Kidney epithelial cell (primary cell): Measurements from ENCODE around the gene FGFR3. TPM values are rescaled to one million over a fixed set of nuclear protein-coding genes. Genes with fewer than 3 reads are reported as not detected.

ENCODE experiments used
- DNase-seq: peaks from one replicate; pipeline ENCODE4 v3.0.0-alpha.2; 2010; ENCODE audit warnings: low read depth
- H3K27me3 ChIP-seq: 2 replicates; pipeline ENCODE4 v1.6.0; 2011; ENCODE audit warnings: low read length; ENCODE audit not compliant: control insufficient read depth, insufficient read depth
- H3K36me3 ChIP-seq: 2 replicates; pipeline ENCODE4 v1.5.1; 2011; ENCODE audit warnings: low read length; ENCODE audit not compliant: control insufficient read depth, insufficient read depth
- H3K4me3 ChIP-seq: 2 replicates; pipeline ENCODE4 v1.5.1; 2011; ENCODE audit warnings: low read depth, mild to moderate bottlenecking, control low read depth, low read length
- total RNA-seq: library from RNA; depleted of rRNA; stranded (reverse); fragments of >200 nt; gene quantifications from 2 replicates; pipeline ENCODE4 v1.2.3, GENCODE V29; 2015
- TF ChIP-seq, protein P1 (sequence below): IDR thresholded peaks from 2 replicates; pipeline ENCODE4 v1.5.1; 2011; ENCODE audit warnings: mild to moderate bottlenecking, moderate library complexity, low read length, control low read depth, inconsistent platforms; ENCODE audit not compliant: insufficient read depth, poor library complexity, severe bottlenecking

FGFR3 gene
- total RNA-seq, 1 donor from 2014 or later, result 3.2 TPM

DNA sequence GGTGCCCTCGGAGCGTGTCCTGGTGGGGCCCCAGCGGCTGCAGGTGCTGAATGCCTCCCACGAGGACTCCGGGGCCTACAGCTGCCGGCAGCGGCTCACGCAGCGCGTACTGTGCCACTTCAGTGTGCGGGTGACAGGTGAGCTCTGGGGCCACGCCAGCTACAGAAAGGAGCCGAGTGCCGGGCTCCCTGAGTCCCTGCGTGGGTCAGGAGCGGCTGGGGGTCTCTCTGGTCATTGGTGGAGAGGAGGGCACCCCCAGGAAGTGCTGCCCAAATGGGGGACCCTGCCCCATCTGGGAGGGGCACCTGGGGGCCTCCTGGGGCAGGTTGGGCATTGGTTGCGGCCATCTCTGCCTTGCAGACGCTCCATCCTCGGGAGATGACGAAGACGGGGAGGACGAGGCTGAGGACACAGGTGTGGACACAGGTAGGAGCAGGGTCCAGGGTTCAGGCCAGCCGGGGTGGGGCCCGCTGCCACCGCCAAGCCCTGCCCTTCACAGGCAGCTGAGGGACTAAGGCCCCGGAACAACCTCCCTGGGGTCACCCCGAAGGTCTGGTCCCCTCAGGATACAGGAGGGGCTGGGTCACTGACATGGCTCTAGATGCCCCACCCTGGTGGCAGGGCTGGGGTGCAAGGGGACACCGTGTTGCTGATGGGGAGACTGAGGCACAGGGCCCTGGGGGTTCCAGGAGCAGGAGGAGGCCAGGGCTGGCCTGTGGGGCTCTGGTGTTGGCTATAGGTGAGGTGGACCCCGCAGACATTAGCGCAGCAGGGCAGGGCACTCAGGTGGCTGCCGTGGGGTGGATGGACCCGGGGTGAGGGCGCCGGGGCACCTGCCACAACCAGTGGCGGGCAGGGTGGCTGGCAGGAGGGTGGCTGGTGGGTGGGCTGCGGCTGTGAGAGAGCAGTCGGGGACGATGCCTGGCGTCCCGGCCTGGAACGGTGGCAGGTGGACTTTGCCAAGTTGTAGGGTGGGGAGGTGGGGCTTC lies 6.6 kb downstream of the FGFR3 start:
- DNase-seq, result no peak
- TF ChIP-seq, protein P1, sequence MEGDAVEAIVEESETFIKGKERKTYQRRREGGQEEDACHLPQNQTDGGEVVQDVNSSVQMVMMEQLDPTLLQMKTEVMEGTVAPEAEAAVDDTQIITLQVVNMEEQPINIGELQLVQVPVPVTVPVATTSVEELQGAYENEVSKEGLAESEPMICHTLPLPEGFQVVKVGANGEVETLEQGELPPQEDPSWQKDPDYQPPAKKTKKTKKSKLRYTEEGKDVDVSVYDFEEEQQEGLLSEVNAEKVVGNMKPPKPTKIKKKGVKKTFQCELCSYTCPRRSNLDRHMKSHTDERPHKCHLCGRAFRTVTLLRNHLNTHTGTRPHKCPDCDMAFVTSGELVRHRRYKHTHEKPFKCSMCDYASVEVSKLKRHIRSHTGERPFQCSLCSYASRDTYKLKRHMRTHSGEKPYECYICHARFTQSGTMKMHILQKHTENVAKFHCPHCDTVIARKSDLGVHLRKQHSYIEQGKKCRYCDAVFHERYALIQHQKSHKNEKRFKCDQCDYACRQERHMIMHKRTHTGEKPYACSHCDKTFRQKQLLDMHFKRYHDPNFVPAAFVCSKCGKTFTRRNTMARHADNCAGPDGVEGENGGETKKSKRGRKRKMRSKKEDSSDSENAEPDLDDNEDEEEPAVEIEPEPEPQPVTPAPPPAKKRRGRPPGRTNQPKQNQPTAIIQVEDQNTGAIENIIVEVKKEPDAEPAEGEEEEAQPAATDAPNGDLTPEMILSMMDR, result no peak
- H3K36me3 ChIP-seq, result no peaks in the 10 kb centered on the region
- no peak overlapping the region for H3K4me3 ChIP-seq
- peaks cover 45% of the 10 kb centered on the region for H3K27me3 ChIP-seq

- no peak for DNase-seq
- TF ChIP-seq, protein P1, result no peak
- peaks cover 35% of the 10 kb centered on the region for H3K27me3 ChIP-seq
- no peaks in the 10 kb centered on the region for H3K36me3 ChIP-seq
- H3K4me3 ChIP-seq, result no peak overlapping the region
These were observed 7.7 kb downstream of the FGFR3 start for GRCh38 chr4:1800805-1801204.

DNA sequence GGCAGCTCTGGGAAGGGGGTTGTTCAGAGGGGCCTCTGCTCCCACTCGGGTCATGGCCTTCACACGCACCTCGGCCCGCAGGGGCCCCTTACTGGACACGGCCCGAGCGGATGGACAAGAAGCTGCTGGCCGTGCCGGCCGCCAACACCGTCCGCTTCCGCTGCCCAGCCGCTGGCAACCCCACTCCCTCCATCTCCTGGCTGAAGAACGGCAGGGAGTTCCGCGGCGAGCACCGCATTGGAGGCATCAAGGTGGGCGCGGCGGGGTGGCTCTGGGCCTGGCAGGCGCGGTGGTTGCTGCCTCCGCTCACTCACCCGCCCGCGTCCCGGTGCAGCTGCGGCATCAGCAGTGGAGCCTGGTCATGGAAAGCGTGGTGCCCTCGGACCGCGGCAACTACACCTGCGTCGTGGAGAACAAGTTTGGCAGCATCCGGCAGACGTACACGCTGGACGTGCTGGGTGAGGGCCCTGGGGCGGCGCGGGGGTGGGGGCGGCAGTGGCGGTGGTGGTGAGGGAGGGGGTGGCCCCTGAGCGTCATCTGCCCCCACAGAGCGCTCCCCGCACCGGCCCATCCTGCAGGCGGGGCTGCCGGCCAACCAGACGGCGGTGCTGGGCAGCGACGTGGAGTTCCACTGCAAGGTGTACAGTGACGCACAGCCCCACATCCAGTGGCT lies 8.3 kb downstream of the FGFR3 start:
- no peak for DNase-seq
- no peak overlapping the region for H3K4me3 ChIP-seq
- H3K36me3 ChIP-seq, result no peaks in the 10 kb centered on the region
- H3K27me3 ChIP-seq, result peaks cover 28% of the 10 kb centered on the region
- TF ChIP-seq, protein P1, result no peak

DNA sequence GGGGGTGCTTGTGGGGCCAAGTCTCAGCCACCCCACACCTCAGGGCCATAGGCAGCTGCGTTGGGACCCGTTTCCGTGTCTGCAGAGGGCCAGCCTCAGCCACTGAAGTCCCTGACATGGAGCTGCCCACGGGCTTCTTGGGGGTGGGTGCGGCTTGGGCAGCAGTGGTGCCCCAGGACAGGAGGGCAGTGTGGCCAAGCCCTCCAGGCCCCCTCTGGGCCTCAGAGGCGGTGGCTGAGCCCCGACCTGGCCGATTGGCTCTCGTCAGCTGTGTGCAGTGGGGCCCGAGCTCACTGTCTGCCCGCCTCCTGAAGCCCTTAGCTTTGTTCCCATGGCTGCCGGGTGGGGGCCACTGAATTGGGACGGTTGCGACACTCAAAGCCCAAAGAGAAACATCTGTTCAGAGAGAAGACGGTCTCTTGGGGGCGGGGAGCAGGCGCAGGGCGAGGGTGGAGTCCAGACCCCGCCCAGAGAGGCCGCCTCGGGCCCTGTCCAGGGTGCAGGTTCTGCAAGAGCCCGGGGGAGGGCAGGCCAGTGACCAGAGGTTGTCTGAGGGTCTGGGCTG lies 9.1 kb downstream of the FGFR3 start:
- Histone ChIP-seq H3K4me3 (no peak overlapping the region), H3K27me3 (peaks cover 20% of the 10 kb centered on the region), H3K36me3 (no peaks in the 10 kb centered on the region)
- no peak for DNase-seq
- TF ChIP-seq, protein P1, result no peak

DNA sequence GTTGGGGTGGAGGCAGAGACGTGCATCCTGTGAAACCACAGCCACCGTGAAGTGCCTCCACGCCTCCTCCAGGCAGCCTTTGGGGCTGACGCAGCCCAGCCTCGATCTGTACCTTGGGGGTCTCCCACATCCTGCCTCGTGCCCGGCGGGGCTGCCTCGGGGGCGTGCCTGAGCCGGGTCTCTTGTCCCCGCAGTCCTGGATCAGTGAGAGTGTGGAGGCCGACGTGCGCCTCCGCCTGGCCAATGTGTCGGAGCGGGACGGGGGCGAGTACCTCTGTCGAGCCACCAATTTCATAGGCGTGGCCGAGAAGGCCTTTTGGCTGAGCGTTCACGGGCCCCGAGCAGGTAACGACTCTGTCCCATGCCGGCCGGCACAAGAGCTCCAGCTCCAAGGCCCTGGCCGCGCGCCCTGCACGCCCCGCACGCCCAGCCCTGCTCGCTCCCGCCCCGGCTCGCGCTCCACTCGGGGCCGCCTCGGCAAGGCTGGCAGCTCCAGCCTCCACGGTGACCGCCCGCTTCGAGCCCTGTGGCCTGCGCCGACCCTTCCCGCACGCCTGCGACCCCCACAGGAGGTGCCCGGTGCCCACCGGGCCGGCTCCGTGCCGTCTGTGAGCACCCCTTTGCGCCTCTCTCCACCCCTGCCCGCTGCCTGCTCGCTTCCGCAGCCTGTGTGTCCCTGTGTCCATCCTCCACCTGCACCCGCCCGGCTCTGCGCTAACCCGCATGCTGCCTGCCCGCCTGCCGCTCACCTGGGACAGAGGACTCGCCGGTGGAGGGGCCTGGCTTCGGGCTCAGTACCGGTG lies 9.8 kb downstream of the FGFR3 start:
- Histone ChIP-seq H3K36me3 (no peaks in the 10 kb centered on the region), H3K4me3 (no peak overlapping the region), H3K27me3 (peaks cover 15% of the 10 kb centered on the region)
- DNase-seq, result no peak
- TF ChIP-seq, protein P1, result no peak
